Measurements from ENCODE around the gene SH3RF1.

SH3RF1 gene

GRCh38 chr4:169058312-169058711, 212.4 kb downstream of the SH3RF1 start:
- DNase-seq: no peak

- DNase-seq: no peak
Observed at GRCh38 chr4:169054879-169055278, 215.9 kb downstream of the SH3RF1 start.

- DNase-seq: no peak
Observed at GRCh38 chr4:169052594-169052945, 218.2 kb downstream of the SH3RF1 start.

- DNase-seq: no peak
Observed at GRCh38 chr4:169051761-169052593, 218.8 kb downstream of the SH3RF1 start.

GRCh38 chr4:169050881-169051760, 219.6 kb downstream of the SH3RF1 start:
- DNase-seq: no peak

- no peak for DNase-seq
Observed at GRCh38 chr4:169050284-169050683, 220.5 kb downstream of the SH3RF1 start.

- DNase-seq: no peak
Observed at GRCh38 chr4:169048868-169049414, 221.8 kb downstream of the SH3RF1 start.

- no peak for DNase-seq
Observed at GRCh38 chr4:169047956-169048355, 222.8 kb downstream of the SH3RF1 start.

- no peak for DNase-seq
Observed at GRCh38 chr4:169045862-169046584, 224.7 kb downstream of the SH3RF1 start.

- no peak for DNase-seq
Observed at GRCh38 chr4:169044714-169045447, 225.9 kb downstream of the SH3RF1 start.

Data from CD4-positive, alpha-beta T cell treated with Interleukin-1 beta for 1 hour (primary cell).